ENCODE measurements around the gene STXBP4. TPM values are rescaled to one million over a fixed set of nuclear protein-coding genes. Genes with fewer than 3 reads are reported as not detected.

Gene STXBP4
- total RNA-seq, 4 donors from 2014 or later, result 2.8 to 10.3 (median 5.6) TPM

GRCh38 chr17:55005520-55005919, 37.0 kb downstream of the STXBP4 start:
- H3K4me3 ChIP-seq (ENCODE audit: low read depth, poor library complexity, severe bottlenecking), result no peak overlapping the region
- DNase-seq (ENCODE audit: low spot score in 2 of 2), result no peak
- WGBS, 2 donors, result 100% methylated on average over 1 of the region's 1 CpG
- intact Hi-C loops (cut with DNase I; ENCODE audit: low total_unique reads), result no loop called here
- TF ChIP-seq CTCF (IDR thresholded peaks at IDR 0.05), result no peak
- TF ChIP-seq POLR2A (IDR thresholded peaks at IDR 0.05), result no peak

GRCh38 chr17:55023626-55024025, 55.1 kb downstream of the STXBP4 start:
- intact Hi-C loops (cut with DNase I; ENCODE audit: low total_unique reads), result no loop called here
- no peak overlapping the region for H3K4me3 ChIP-seq (ENCODE audit: low read depth, poor library complexity, severe bottlenecking)
- TF ChIP-seq CTCF (IDR thresholded peaks at IDR 0.05) (no peak), POLR2A (IDR thresholded peaks at IDR 0.05) (no peak)
- no peak for DNase-seq (ENCODE audit: low spot score in 2 of 2)
- WGBS, 2 donors, result 0% methylated on average over 1 of the region's 1 CpG

- intact Hi-C loops (cut with DNase I; ENCODE audit: low total_unique reads), result no loop called here
- no peak overlapping the region for H3K4me3 ChIP-seq (ENCODE audit: low read depth, poor library complexity, severe bottlenecking)
- WGBS, 2 donors, result 0% methylated on average over 1 of the region's 1 CpG
- no peak for DNase-seq (ENCODE audit: low spot score in 2 of 2)
- TF ChIP-seq CTCF (IDR thresholded peaks at IDR 0.05) (no peak), POLR2A (IDR thresholded peaks at IDR 0.05) (no peak)
Observed at GRCh38 chr17:55037828-55038227, 69.3 kb downstream of the STXBP4 start.

GRCh38 chr17:55038291-55038690, 69.7 kb downstream of the STXBP4 start:
- H3K4me3 ChIP-seq (ENCODE audit: low read depth, poor library complexity, severe bottlenecking), result no peak overlapping the region
- DNase-seq (ENCODE audit: low spot score in 2 of 2), result no peak
- TF ChIP-seq CTCF (IDR thresholded peaks at IDR 0.05) (no peak), POLR2A (IDR thresholded peaks at IDR 0.05) (no peak)
- intact Hi-C loops (cut with DNase I; ENCODE audit: low total_unique reads), result no loop called here
- 93 to 100% methylated on average over 1 of the region's 1 CpG for WGBS, 2 donors

- H3K4me3 ChIP-seq (ENCODE audit: low read depth, poor library complexity, severe bottlenecking), result no peak overlapping the region
- no peak for TF ChIP-seq CTCF (IDR thresholded peaks at IDR 0.05)
- TF ChIP-seq POLR2A (IDR thresholded peaks at IDR 0.05), result no peak
- DNase-seq (ENCODE audit: low spot score in 2 of 2), result no peak
- 54 to 57% methylated on average over 4 of the region's 4 CpGs for WGBS, 2 donors
- intact Hi-C loops (cut with DNase I; ENCODE audit: low total_unique reads), result no loop called here
Observed at GRCh38 chr17:55040611-55041010, 72.0 kb downstream of the STXBP4 start.

DNA sequence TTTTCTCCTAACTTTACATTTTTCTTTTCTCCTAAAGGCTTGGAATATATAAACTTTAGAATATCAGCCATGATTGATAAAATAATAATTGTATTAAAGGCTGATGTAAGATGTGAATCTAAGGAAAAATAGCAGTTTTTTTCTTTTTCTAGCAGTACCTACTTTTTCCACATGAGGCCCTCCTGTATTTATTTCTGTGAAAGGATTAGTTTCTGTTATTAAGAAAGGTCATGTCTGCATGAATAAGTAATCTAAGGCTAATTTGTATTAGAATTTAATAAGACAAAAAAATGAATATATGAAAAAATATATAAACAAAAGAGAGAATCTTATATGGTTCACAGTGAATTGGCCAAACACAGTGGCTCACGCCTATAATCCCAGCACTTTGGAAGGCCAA, 85.3 kb downstream of the STXBP4 start:
- DNase-seq (ENCODE audit: low spot score in 2 of 2), result no peak
- WGBS, 2 donors, result 77 to 89% methylated on average over 1 of the region's 1 CpG
- TF ChIP-seq POLR2A (IDR thresholded peaks at IDR 0.05) (no peak), CTCF (IDR thresholded peaks at IDR 0.05) (no peak)
- intact Hi-C loops (cut with DNase I; ENCODE audit: low total_unique reads), result no loop called here
- H3K4me3 ChIP-seq (ENCODE audit: low read depth, poor library complexity, severe bottlenecking), result no peak overlapping the region

Measured in lower leg skin (tissue), 4 donors.